ENCODE data around the gene PLEKHM3. TPM values are rescaled to one million over a fixed set of nuclear protein-coding genes. Genes with fewer than 3 reads are reported as not detected.

The PLEKHM3 gene
- total RNA-seq, 2 donors from 2014 or later, result 20.5 to 21.8 TPM

DNA sequence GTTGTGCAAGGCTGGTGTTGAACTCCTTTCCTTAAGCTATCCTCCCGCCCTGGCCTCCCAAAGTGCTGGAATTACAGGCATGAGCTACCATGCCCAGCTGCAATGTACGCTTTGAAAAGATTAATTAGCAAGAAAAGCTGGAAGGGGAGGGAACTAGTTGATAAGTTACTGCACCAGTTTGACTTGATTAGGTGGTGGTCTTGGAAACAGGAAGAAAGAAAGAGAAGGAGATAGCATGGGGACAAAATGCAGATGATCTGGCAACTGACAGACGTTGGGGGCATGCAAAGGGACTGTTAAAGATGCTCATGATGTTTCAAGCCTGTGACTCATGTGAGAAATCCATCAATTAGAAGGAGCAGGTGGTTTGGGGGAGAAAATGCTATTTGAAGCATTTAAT, 68.6 kb downstream of the PLEKHM3 start:
- no peaks in the 10 kb centered on the region for H3K27me3 ChIP-seq (replicated peaks; ENCODE audit: insufficient read depth)
- ATAC-seq (ENCODE audit: insufficient number of reproducible peaks, low FRiP score, low read depth) (no peak), DNase-seq (ENCODE audit: low spot score) (no peak)
- no peak overlapping the region for H3K4me3 ChIP-seq
- no peak overlapping the region for H3K27ac ChIP-seq
- H3K9me3 ChIP-seq, result no peaks in the 10 kb centered on the region
- H3K4me1 ChIP-seq (ENCODE audit: control insufficient read depth in 1 of 2, low read depth in 2 of 2), result no peaks in the 10 kb centered on the region
- TF ChIP-seq CTCF (IDR thresholded peaks at IDR 0.05), result no peak
- no peaks in the 10 kb centered on the region for H3K36me3 ChIP-seq

DNA sequence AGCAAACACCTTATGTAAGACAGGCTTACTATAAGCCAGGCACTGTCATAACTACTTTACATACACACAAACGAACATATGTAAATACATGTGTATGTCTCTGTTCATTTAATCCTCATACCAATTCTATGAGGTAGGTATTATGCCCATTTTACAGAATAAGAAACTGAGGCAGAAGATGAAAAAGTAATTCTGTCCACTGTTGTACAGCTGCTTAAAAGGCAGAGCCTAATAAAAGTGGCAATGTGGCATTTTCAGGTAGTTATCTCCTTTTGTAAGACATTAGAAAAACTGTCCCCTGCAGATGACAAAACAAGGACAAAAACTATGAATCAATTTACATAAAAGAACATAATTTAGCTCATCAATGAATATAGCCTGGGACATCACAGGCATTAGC, 69.9 kb downstream of the PLEKHM3 start:
- DNase-seq (ENCODE audit: low spot score) (no peak), ATAC-seq (ENCODE audit: insufficient number of reproducible peaks, low FRiP score, low read depth) (no peak)
- Histone ChIP-seq H3K4me3 (no peak overlapping the region), H3K36me3 (no peaks in the 10 kb centered on the region), H3K9me3 (no peaks in the 10 kb centered on the region), H3K4me1 (ENCODE audit: control insufficient read depth in 1 of 2, low read depth in 2 of 2) (no peaks in the 10 kb centered on the region), H3K27ac (no peak overlapping the region), H3K27me3 (replicated peaks; ENCODE audit: insufficient read depth) (no peaks in the 10 kb centered on the region)
- TF ChIP-seq CTCF (IDR thresholded peaks at IDR 0.05), result no peak

DNA sequence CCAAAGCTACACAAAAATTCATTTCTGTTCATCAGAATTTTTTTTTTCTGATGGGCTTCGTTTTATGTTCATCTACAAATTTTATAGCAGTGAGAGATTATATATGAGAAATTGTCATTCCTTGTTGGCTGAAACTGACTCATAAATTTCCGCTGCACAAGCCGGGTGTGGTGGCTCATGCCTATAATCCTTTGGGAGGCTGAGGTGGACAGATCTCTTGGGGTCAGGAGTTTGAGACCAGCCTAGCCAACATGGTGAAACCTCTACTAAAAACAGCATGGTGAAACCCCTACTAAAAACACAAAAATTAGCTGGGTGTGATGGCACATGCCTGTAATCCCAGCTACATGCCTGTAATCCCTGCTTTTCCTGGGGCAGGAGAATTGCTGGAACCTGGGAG, 72.0 kb downstream of the PLEKHM3 start:
- Histone ChIP-seq H3K4me3 (no peak overlapping the region), H3K27ac (no peak overlapping the region), H3K36me3 (no peaks in the 10 kb centered on the region), H3K4me1 (ENCODE audit: control insufficient read depth in 1 of 2, low read depth in 2 of 2) (no peaks in the 10 kb centered on the region), H3K9me3 (no peaks in the 10 kb centered on the region), H3K27me3 (replicated peaks; ENCODE audit: insufficient read depth) (no peaks in the 10 kb centered on the region)
- TF ChIP-seq CTCF (IDR thresholded peaks at IDR 0.05), result no peak
- ATAC-seq (ENCODE audit: insufficient number of reproducible peaks, low FRiP score, low read depth) (no peak), DNase-seq (ENCODE audit: low spot score) (no peak)

DNA sequence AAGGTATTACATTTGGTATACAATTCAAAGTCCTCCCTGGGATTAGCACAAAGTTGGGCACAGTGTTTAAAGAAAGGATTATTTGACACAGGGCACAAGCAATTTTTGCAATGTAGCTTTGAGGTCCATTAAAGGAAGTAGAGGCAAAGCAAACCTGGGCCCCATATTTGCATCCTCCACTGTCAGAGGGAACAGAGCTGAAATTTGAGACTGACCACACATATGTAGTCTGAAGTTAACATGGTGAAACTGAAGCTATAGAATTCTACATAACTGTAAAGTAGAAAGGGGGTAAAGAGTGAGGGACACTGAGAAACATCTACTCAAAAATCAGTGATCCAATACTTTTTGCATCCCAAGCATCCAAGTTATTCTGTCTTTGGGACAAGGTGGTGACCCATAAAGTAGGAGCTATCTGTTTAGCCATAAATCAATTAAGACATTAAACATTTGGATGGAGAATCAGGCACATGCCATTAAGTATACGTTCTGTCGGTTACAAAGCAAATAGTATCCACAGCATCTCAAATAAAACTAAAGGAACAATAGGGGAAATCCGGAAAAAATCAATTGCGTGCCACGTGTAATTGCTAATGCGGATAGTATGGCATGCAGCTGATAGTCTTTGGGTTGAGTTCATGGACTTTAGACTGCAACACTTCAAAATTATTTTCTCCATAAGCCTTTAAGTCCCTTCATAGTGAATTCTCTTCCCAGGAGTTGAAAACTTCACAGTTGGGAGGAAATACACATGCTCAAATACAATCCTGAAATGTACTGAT, 72.6 kb downstream of the PLEKHM3 start:
- no peaks in the 10 kb centered on the region for H3K9me3 ChIP-seq
- H3K4me3 ChIP-seq, result no peak overlapping the region
- no peak for ATAC-seq (ENCODE audit: insufficient number of reproducible peaks, low FRiP score, low read depth)
- no peak for TF ChIP-seq CTCF (IDR thresholded peaks at IDR 0.05)
- no peaks in the 10 kb centered on the region for H3K4me1 ChIP-seq (ENCODE audit: control insufficient read depth in 1 of 2, low read depth in 2 of 2)
- no peaks in the 10 kb centered on the region for H3K36me3 ChIP-seq
- no peaks in the 10 kb centered on the region for H3K27me3 ChIP-seq (replicated peaks; ENCODE audit: insufficient read depth)
- no peak overlapping the region for H3K27ac ChIP-seq
- no peak for DNase-seq (ENCODE audit: low spot score)

DNA sequence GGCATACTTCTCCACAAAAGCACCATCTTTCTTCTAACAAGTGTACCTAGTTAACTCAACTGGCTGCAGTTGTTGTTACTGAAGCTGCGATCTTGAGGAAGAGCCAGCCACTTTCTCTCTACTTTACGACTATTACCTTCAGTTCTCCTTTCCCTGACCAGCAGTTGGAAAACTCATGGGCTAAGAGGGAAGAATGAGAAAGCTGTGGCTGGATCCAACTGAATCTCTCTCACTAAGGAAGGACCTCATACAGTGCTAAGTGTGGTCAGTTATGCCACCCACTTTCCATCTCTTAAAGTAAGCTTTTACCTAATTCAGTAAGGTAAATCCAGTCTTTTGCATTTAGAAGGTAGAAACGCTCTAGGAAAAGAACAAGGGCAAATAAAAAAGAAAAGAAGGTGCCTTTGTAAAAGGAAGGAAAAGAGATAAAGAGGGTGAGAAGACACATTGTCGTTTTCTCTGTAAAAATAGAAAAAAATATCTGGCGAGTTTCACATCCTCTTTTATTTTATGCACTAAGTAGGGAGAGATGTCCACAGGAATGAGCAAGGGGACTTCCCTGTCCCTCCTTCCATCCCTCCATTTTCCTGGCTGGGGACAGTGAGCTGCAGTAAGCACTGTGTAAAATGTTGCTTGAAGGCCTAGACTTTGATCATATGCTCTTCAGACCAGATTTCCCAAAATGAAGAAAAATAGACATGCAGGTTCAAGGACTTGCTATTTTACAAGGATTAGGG, 73.4 kb downstream of the PLEKHM3 start:
- Histone ChIP-seq H3K9me3 (no peaks in the 10 kb centered on the region), H3K36me3 (no peaks in the 10 kb centered on the region), H3K27ac (no peak overlapping the region), H3K4me3 (no peak overlapping the region), H3K4me1 (ENCODE audit: control insufficient read depth in 1 of 2, low read depth in 2 of 2) (no peaks in the 10 kb centered on the region), H3K27me3 (replicated peaks; ENCODE audit: insufficient read depth) (no peaks in the 10 kb centered on the region)
- ATAC-seq (ENCODE audit: insufficient number of reproducible peaks, low FRiP score, low read depth) (no peak), DNase-seq (ENCODE audit: low spot score) (no peak)
- no peak for TF ChIP-seq CTCF (IDR thresholded peaks at IDR 0.05)
